ENCODE measurements around the gene TMC4. TPM values are rescaled to one million over a fixed set of nuclear protein-coding genes. Genes with fewer than 3 reads are reported as not detected.

TMC4 gene
- total RNA-seq, 1 experiment from 2014 or later = 38.9 TPM

- no peak for TF ChIP-seq CTCF (IDR thresholded peaks at IDR 0.05; ENCODE audit: insufficient read depth in 1 of 2, low read depth in 1 of 2, low read length in 1 of 2, severe bottlenecking in 1 of 2, unreplicated experiment in 1 of 2)
- ChIA-PET POLR2A (no interaction called here), CTCF (no interaction called here)
- intact Hi-C loops (cut with micrococcal nuclease; ENCODE audit: unreplicated experiment) = no loop called here
- Mint-ChIP-seq H3K9me3 (ENCODE audit: unreplicated experiment) (no peaks in the 10 kb centered on the region), H3K36me3 (ENCODE audit: insufficient read depth, unreplicated experiment) (peaks cover 48% of the 10 kb centered on the region), H3K4me3 (ENCODE audit: unreplicated experiment) (no peak overlapping the region), H3K27me3 (ENCODE audit: insufficient read depth, unreplicated experiment) (no peaks in the 10 kb centered on the region), H3K27ac (ENCODE audit: unreplicated experiment) (no peak overlapping the region), H3K4me1 (ENCODE audit: low read depth, unreplicated experiment) (no peaks in the 10 kb centered on the region)
- BruUV-seq (replicated peaks) = no TSS peak
- no peaks in the 10 kb centered on the region for H3K27me3 ChIP-seq (replicated peaks; ENCODE audit: control insufficient read depth, insufficient read depth, low read length)
- no peak overlapping the region for H3K4me3 ChIP-seq (ENCODE audit: low read depth, low read length)
- H3K4me1 ChIP-seq = no peaks in the 10 kb centered on the region
- no peaks in the 10 kb centered on the region for H3K9me3 ChIP-seq
- DNase-seq = no peak
- peaks cover 3% of the 10 kb centered on the region; the same call in 1 of the 2 replicates for H3K36me3 ChIP-seq (ENCODE audit: control insufficient read depth, insufficient read depth, low read length)
These were observed 47.2 kb downstream of the TMC4 start for GRCh38 chr19:54125713-54126112.

- Mint-ChIP-seq H3K4me1 (ENCODE audit: low read depth, unreplicated experiment) (no peaks in the 10 kb centered on the region), H3K4me3 (ENCODE audit: unreplicated experiment) (no peak overlapping the region), H3K36me3 (ENCODE audit: insufficient read depth, unreplicated experiment) (peaks cover 61% of the 10 kb centered on the region), H3K27me3 (ENCODE audit: insufficient read depth, unreplicated experiment) (no peaks in the 10 kb centered on the region), H3K27ac (ENCODE audit: unreplicated experiment) (no peak overlapping the region), H3K9me3 (ENCODE audit: unreplicated experiment) (no peaks in the 10 kb centered on the region)
- TF ChIP-seq CTCF (IDR thresholded peaks at IDR 0.05; ENCODE audit: insufficient read depth in 1 of 2, low read depth in 1 of 2, low read length in 1 of 2, severe bottlenecking in 1 of 2, unreplicated experiment in 1 of 2) = no peak
- no peaks in the 10 kb centered on the region for H3K4me1 ChIP-seq
- POLR2A ChIA-PET = interaction anchor here (1.9 kb wide), 1 partner anchor 13 kb away, joined by 6 read pairs; the partner anchor contains the start of gene CNOT3
- H3K9me3 ChIP-seq = no peaks in the 10 kb centered on the region
- no peak for DNase-seq
- intact Hi-C loops (cut with micrococcal nuclease; ENCODE audit: unreplicated experiment) = no loop called here
- BruUV-seq (replicated peaks) = no TSS peak
- no peak overlapping the region for H3K4me3 ChIP-seq (ENCODE audit: low read depth, low read length)
- no peaks in the 10 kb centered on the region for H3K27me3 ChIP-seq (replicated peaks; ENCODE audit: control insufficient read depth, insufficient read depth, low read length)
- CTCF ChIA-PET = no interaction called here
- peaks cover 4% of the 10 kb centered on the region; the same call in 1 of the 2 replicates for H3K36me3 ChIP-seq (ENCODE audit: control insufficient read depth, insufficient read depth, low read length)
These were observed 48.6 kb downstream of the TMC4 start for GRCh38 chr19:54124393-54124792.

GRCh38 chr19:54123682-54124081, 49.3 kb downstream of the TMC4 start:
- CTCF ChIA-PET = no interaction called here
- H3K27me3 Mint-ChIP-seq (ENCODE audit: insufficient read depth, unreplicated experiment) = no peaks in the 10 kb centered on the region
- intact Hi-C loops (cut with micrococcal nuclease; ENCODE audit: unreplicated experiment) = no loop called here

More at GRCh38 chr19:54123682-54124081, 49.3 kb downstream of the TMC4 start:
- no peaks in the 10 kb centered on the region for H3K27me3 ChIP-seq (replicated peaks; ENCODE audit: control insufficient read depth, insufficient read depth, low read length)
- H3K4me3 ChIP-seq (ENCODE audit: low read depth, low read length) = no peak overlapping the region
- peaks cover 4% of the 10 kb centered on the region; the same call in 1 of the 2 replicates for H3K36me3 ChIP-seq (ENCODE audit: control insufficient read depth, insufficient read depth, low read length)
- no peaks in the 10 kb centered on the region for H3K9me3 ChIP-seq
- Mint-ChIP-seq H3K36me3 (ENCODE audit: insufficient read depth, unreplicated experiment) (peaks cover 62% of the 10 kb centered on the region), H3K27ac (ENCODE audit: unreplicated experiment) (no peak overlapping the region), H3K4me1 (ENCODE audit: low read depth, unreplicated experiment) (no peaks in the 10 kb centered on the region), H3K4me3 (ENCODE audit: unreplicated experiment) (no peak overlapping the region), H3K9me3 (ENCODE audit: unreplicated experiment) (no peaks in the 10 kb centered on the region)
- no peaks in the 10 kb centered on the region for H3K4me1 ChIP-seq
- no peak for DNase-seq
- TF ChIP-seq CTCF (IDR thresholded peaks at IDR 0.05; ENCODE audit: insufficient read depth in 1 of 2, low read depth in 1 of 2, low read length in 1 of 2, severe bottlenecking in 1 of 2, unreplicated experiment in 1 of 2) = no peak
- no TSS peak for BruUV-seq (replicated peaks)
- POLR2A ChIA-PET = interaction anchor here (1.9 kb wide), 1 partner anchor 13 kb away, joined by 6 read pairs; the partner anchor contains the start of gene CNOT3
